ENCODE data around the gene WWOX.

WWOX gene

DNA sequence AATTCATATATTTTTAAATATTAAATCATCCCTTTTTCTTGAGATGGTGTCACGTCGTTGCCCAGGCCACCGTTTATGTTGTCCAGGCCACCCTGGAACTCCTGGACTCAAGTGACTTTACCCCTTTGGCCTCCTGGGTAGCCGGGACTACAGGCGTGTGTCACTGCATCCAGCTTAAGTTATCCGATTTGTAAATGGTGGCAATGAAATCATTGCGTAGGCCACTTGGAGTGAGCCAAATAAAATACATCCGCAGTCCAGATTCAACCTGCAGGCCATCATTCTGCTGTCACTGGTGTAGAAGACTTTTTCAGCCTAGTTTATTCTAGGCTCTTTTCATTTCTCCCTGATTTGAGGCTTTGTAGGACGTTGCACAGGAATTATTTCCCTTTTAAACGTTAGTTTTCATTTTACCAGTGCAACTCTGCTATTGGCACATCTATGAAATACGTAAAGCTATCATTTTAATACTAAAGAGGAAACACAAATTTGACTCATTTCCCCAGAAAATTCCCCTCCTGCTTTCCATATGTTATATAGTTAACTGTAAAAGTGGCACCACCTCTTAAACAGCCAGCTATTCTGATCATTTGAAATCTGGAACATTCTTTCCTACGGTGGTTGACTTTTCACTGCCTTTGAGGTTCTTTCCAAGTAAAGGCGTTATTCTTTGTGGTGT, 1051.3 kb downstream of the WWOX start:
- DNase-seq (ENCODE audit: low spot score) = no peak

DNA sequence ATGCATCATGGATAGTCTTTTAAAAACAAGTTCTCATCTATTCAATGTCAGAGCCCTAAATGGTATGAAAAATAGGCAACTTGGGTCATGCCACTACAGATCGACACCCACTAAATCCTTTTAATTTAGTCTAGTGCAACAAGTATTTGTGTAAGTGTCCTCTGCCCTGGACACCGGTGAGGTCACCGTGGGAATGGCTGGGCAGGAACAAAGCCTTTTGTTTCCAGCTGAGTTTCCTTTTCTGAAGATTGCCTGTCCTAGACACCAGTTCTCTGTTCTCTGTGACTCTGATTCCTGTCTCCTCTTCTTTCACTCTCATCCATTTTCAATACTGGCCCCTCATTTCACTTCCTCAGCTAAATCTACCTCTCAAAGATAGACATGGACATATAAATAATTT, 1054.6 kb downstream of the WWOX start:
- DNase-seq (ENCODE audit: low spot score) = no peak

DNA sequence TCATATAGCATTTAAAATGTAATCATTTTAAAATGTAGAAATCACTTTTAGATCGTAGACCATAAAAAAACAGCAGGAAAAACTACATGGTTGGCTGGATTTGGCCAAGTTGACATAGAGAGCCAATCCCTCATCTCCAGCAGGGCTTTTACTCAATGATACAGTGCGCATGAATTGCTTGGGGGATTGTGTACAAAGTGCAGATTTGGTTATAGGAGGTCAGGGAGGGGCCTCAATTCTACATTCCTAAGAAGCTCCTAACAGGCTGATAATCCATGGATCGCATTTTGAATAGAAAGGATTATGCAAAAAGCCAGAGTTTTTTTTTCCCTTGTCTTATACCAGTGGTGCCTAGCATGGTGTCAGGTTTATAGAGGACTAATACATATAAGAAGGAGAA, 1056.0 kb downstream of the WWOX start:
- DNase-seq (ENCODE audit: low spot score) = no peak

DNA sequence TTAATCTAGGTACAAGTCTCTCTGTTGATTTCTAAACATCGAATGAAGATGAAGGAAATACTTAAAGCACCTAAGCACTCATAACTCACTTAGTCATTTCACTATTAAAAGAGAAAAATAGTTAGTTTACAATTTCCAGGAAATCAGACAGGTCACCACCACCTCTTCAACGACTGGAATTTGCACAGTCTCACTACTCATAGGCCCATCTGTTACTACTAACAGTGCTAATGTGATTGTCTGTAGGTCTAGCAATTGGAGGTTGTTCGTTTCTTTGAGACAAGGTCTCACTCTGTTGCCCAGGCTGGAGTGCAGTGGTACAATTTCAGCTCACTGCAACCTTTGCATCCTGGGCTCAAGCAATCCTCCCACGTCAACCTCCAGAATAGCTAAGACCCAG, 1056.5 kb downstream of the WWOX start:
- DNase-seq (ENCODE audit: low spot score) = no peak

DNA sequence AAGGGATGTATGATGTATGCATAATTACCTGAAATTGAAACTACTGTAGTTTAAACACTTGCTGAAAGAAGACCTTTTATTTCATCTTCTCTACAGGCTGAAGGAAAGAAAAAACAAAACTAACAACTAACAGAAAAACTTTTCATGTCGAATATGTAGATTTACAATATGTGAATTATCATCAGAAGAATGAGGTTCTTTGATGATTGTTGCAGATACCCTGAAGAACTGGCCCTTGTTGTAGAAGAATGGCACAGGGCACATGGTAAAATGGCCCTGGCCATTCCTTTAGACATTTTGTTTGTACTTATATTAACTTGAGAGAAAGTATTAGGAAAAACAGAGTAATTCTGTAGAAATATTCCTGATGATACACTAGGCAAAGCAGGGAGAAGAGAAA, 1057.3 kb downstream of the WWOX start:
- no peak for DNase-seq (ENCODE audit: low spot score)

DNA sequence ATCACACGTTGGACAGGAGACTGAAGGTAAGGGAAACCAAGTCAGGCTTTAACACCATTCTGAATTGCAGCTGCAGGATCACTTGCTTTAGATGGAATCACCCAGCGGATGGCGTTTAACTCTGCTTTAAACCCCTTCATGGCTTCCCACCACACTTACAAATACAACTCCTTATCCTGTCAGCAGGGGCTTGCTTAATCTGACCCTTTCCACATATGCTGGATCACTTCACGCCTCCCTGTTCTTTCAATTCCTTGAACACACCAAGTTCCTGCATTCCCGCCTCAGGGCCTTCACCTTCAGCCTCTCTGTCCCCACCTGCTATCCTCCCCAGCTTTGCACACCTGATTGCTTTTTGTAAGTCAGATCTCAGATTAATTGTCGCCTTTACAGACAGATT, 1058.9 kb downstream of the WWOX start:
- no peak for DNase-seq (ENCODE audit: low spot score)

DNA sequence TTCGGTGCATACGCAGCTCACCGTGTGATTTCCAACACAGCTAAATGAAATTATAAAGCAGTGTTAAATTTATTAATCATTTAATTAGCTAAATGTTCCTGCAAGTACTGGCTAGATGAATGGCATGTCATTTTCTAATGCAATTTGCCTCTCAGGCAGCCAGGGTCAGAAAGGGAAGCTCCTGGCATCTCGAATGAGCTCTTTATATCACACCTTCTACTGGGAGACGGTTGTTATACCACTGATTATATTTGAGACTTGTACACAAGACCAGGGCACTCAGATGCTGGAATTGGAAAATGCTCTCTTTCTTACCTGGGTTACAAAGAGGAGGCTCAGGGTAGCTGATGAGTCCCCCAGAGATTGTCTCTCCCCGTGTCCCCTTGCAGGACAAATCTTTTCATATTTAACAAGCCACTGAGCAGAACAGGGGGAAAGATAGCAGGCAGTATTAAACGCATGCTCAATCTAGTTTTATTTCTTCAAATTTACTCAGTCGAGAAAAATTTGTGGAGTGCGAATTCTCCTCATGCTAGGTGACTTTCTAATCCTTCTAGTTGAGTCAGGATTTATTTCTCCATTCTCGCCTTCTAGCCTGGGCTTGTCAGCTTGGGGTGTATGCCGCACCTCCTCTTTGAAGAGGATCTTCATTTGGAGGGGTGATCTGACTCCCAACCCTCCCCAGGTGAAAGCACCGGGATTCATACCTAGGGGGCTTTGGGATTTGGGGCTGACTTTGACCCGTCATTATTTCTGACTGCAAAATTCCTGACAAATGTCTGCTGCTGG, 1060.0 kb downstream of the WWOX start:
- DNase-seq (ENCODE audit: low spot score) = no peak

DNA sequence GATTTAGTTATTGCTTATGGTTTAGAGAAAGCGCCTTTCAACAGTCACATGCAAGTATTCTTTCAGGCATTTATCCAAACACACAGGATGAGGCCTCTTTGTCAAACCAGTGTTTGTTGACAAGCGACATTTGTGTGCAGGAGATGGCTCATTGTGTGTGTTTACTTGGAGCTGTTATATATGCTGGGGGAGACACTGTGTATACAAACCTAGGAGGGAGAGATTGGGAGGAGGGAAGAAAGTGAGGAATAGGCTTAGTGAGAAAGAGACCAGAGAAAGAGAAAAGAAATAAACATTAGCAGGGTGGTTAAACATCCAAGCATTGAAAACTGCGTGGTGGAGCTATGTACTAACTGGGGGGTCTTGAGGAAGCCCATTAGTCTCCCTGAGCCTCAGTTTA, 1063.5 kb downstream of the WWOX start:
- no peak for DNase-seq (ENCODE audit: low spot score)

DNA sequence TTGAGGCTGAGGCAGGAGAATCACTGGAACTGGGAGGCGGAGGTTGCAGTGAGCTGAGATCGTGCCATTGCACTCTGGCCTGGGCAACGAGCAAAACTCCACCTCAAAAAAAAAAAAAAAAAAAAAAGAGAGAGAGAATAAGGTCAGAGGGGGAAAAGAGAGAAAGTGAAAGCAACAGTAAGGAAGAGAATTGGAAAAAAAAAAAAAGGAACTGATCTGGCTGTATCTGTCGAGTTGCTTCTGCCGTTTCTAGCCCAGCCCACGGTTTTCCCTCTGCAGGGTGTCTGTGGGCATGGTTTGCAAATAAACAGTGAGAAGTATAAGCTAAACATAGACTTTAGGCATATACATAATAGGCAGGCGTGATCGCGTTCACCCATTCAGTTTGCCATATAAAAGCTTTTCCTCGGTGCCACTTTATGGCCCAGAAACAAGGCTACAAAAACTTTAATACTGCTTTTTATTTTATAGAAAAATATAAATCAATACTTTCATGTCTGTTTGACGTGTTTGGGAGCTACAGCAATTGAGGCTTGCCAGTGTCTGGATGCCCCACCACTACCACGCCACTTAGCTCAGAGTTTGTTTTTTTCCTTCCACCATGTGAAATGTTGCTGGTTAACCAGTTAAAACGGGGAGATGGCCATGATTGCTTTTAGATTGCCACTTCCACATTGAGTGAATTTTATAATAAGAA, 1064.4 kb downstream of the WWOX start:
- DNase-seq (ENCODE audit: low spot score) = no peak

DNA sequence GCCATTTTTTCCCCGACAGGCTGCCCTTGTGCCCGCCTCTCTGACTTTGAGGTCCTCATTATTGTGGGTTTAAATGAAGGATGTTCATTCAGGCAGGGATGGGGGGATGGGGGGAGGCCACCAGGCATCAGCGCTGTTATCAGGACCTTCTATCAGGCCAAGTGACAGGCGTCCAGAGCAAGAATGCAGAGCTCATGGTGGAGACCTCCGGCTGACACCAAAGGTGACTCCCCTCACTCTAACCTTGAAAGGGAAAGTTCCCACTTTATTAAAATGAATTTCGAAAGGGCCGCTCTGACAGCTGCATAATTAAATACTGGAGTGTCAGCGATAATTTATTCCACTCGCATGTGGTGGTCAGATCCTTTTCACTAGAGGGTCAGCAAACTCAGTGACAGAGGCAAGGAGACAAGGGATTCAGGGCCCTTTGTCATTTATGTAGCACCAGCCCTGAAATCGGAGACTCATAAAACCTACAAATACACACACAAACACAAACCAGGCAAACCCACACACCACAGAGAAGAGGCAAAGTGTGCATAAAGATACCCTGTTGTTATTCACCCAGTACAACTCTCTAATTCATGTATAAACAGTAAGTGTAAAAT, 1065.0 kb downstream of the WWOX start:
- DNase-seq (ENCODE audit: low spot score) = no peak

DNA sequence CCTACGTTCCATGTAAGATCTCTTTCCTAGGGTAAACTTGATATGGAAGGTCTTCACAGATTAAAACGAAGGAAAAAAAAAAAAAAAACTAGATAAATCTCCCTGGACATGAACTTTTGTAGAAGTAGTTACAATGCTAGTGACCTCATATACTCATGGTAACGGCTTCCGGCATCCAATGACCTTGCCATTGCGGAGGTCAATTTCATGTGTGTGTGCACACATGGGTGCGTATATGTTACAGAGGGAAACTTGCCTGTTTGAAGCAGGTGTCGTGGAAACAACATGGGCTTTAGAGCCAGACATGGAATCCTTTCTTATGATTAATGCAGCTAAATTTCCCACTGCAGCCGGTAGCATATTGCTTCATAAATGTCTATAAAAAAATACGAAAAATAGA, 1065.6 kb downstream of the WWOX start:
- DNase-seq (ENCODE audit: low spot score) = no peak

DNA sequence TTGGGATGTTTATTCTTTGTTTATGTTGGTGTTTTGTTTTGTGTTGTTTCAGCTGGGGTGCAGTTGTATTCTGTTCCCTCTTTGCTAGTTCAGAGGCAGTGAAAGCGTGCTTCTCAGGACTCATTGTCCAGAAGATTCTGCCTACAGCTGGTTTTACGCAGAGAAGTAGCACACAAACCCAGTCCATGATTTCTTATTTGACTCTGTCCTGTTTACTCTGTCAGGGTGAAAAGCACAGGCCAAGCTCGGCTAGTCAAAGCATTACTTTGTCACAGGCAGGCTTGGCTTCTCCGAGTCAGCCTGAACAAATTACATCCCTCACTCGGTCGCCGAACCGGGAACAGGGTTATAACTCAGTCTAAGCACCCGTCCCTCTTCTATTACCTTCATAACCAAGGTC, 1066.1 kb downstream of the WWOX start:
- DNase-seq (ENCODE audit: low spot score) = no peak

DNA sequence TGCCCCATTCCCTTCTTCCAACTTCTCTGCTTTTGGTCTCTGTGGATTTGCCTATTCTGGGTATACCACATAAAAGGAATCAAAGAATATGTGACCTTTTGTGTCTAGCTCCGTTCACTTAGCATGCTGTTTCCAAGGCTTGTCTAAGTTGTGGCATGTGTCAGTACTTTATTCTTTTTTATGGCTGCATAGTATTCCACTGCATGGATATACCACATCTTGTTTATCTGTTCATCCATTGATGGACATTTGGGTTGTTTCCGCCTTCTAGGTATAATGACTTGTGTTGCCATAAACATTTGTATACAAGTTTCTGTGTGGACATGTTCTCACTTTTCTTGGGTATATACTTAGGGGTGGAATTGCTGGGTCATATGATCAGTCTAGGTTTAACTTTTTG, 1068.4 kb downstream of the WWOX start:
- no peak for DNase-seq (ENCODE audit: low spot score)

DNA sequence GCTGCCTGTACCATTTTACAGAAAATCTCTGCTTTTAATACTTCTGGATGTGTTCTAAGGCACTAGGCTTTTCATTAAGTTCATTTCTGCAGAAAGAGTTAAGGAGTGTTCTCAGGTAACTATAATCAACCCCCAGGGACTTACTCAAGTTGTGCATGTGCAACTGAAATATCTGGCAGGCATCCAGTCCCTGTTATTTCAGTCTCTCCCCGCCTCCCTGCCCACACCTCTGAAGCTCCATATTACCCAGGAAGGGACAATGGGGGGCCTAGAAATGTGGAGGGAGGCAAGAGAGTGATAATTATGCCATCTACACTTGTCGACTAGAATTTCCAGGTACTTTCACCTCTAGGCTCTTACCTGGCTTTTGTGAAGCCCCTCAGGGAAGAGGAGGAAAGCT, 1068.9 kb downstream of the WWOX start:
- no peak for DNase-seq (ENCODE audit: low spot score)

DNA sequence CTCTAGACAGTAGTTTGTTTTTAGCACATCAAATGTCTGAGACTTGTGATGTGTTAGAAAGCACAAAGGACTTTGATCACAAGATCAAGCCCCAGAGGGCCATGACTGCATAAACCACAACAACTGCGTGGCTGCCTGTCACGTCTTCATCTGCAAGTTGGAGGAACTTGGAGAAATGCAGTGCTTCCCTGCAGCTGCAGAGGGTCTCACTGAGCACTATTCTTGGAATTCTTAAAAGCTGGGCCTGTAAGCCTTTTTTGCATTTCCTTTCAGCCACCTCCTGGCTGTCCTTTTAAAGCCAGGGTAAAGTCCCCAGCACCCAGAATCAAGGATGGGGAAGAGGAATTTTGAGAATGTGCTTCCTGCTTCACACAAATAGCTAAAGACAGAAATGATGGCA, 1069.8 kb downstream of the WWOX start:
- DNase-seq (ENCODE audit: low spot score) = no peak

DNA sequence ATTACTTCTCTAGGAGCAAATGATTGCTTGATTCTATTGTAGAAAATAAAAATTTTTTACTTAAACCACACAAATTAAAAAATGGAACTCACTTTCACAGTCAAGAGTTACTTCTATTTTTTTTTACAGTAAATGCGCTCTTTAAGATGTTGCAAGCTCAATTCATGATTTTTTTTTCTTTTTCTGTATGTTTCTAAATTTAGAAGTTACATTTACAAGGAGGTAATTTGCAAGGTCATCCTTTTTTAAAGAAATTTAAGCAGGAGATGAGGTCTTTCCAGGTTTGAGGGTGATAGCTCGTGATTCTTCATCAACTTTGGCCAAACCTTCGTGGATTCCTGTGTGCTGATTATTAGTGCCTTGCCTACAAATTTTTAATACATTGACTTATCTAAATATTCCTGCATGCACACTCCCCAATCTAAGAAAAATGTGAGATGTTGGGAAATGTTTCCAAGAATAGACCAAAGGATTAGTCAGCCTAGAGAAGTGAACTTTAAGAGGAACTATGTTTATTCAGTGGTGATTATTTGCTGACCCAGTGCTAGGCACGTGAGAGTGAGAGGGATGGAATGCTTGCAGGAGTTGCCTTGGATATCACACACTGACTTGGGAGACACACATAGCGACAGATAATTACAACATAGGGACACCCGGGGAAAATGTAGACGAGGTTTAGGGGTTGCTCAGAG, 1071.2 kb downstream of the WWOX start:
- DNase-seq (ENCODE audit: low spot score) = no peak

DNA sequence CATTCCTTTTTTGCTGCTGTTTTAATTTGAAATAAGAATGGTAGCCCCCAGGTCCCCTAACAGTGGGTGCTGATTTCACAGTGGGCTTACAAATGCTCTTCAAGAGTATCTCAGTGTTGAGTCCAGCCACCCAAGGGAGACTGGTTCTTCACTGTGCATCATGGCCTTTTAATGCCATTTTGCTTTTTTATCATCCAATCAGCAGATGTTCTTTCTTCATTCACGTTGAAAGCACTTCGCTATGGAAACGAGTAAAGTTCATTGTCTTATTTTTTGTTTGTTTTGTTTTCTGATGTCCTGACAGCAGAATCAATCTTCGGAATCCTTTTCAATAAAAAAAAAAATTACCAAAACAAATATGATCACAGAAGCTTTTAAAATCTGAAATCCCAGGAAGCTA, 1072.0 kb downstream of the WWOX start:
- DNase-seq (ENCODE audit: low spot score) = no peak

DNA sequence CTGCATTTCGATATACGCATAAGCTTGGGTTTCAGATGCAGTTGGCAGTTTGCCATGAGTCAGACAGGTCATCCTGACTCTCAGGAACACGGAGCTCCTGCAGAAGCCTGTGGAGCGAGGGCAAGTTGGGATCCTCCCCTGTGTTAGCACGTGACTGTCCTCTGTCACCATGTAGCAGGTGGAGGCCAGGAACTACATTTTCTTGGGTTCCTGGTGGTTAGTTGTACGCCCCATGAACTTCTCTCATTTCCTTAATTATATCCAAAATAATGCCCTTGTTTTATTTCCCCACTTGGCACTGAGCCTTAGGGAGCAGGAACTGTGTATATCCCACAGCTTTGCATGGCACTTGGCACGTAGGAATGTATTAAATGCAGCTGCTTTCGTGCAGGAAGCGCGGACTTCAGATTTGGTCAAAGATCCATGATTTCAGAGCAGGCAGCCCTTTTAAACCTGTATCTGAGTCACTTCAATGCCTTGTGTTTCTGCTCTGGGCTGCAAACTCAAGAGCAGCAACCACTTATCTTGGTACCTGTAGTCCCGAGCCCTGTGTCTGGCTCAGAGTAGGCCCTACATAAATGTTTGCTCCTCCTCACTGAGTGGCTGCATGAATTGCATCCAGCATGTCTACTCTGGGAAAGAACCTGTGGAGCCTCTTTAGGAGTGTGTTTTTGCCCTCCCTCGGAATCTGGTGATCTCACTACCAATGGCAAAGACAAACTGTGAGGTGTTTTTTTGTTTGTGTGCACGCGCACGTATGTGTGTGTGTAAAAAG, 1072.7 kb downstream of the WWOX start:
- no peak for DNase-seq (ENCODE audit: low spot score)

DNA sequence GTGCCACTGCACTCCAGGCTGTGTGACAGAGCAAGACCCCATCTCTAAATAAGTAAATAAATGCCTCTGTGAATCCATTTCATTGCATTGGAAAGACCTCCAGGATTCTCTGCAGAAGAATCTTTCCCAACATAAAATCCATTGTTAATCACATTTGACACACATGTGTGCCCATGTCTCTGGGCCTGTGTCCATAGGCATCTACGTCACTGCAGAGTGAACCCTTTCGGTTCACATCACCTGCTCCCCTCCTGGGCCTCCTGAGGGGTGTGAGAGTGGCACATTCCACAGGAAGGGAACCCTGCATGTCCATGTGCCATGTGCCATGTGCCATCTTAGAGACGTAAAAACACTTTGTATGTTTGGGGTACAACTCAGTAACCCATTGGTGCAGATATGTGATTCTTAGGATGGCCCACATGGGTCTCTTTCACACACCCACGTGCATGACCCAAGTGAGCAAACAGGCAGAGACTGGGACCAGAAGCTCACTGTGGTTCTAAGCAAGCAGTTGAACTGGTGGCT, 1073.6 kb downstream of the WWOX start:
- DNase-seq (ENCODE audit: low spot score) = no peak

DNA sequence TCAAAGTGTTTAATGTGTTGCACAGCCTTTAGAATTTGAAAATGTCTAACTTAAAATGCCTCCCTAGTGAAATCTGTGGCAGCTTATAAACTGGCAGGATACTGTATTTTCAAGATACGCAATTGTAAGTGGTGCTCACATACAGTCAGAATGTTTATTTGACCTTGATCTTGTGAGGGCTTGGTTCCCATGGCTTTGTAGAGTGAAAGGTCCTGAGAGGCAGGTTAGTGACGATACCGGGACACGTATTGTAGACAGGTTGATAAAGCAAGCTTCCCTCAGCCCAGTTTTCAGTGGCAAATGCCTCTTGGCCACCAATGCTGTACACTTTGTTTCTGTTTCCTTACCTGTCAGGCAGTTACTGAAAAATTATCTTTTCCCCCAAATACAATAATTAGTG, 1074.5 kb downstream of the WWOX start:
- DNase-seq (ENCODE audit: low spot score) = no peak
